NCI-H510A (cell line): ENCODE results near the gene TLL2.

Experiments used
- DNase-seq: peaks from one replicate; lab custom pipeline; 2025; lab: John Stamatoyannopoulos, UW

Gene TLL2

DNA sequence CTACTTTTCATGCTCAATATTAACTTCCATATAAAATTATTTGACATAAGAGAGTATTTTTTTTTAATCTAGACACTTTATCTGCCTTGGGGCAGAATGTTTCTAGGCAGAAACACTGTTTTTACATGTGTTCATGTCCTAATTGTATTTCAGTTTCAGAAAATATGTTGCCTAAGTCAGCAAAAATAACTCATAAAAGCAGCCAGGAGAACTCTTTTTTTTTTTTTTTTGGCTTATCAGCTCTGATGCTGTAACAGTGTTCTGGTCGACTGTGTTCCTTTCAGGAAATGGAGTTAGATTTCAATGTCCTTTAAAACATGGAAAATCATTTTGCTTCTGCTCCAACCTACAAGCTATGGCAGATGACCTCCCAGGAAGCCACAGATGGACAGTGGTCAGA lies 91.7 kb downstream of the TLL2 start:
- no peak for DNase-seq

DNA sequence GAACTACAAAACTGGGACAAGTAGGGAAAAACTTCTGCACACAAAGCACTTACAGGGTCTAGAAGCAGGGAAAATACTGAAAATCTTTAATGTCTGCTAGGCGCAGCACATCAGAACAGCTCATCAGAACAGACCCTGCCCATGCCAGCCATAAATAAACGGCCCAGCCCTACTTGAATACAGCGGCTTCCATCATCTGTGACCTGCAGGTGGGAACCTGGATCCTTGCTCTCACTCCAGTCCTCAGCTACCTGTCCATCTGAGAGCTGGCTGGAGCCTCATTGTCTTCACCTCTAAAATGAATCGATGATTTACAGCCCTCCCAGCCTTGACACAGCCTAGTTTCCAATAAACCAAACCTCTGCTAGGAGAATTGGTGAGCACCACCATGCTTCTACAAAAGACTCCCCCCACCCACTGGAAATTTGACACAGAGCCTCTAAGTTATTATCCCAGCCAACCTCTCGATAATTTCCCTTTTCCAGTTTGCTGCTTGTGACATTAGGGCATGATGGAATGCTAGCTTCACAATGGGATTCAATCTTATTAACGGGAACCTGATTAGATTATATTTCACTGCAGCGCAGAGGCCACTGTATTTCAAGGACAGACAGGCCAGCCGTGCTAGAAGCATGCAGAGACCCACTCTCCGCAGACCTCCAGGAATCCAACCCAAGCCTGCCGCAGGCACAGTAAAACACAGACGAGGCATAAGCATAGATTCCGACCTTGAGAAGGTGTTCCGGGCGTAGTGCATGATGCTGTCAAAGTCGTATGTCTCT lies 93.3 kb downstream of the TLL2 start:
- no peak for DNase-seq

DNA sequence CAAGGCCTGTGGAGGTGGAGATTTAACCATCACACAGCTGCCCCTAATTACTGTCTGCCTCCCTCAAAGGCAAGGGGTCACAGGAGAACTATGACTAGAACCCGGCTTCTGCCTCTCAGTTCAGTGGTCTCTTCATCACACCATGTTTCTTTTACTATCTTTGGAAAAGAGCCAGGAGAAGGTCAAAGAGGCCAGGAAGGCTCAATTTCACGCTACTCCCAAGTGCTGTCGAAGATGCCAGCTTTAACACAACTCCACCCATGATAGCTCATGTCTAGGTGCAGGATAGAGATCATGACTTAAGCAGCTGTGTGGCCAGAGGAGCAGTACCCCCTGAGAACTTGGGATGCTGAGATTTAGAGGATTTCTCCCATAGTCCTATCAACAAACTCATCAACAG lies 94.4 kb downstream of the TLL2 start:
- DNase-seq = no peak

DNA sequence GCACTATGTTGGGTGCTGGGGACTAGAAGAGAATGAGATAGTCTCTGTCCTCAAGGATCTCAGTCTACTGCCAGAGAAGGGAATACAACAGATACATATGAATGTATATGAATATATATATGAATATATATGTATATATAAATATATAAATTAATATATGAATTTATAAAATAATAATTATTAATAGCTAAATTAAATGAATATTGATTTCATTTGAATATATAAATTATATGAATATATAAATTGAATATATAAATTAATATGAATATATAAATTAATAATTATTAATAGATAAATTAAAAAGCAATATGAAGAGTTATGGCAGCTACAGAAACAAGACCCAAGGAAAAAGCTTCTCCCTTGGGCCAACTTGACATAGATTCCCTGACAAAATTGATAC lies 95.1 kb downstream of the TLL2 start:
- DNase-seq = no peak

GRCh38 chr10:96417441-96417840 lies 96.3 kb downstream of the TLL2 start:
- no peak for DNase-seq

DNA sequence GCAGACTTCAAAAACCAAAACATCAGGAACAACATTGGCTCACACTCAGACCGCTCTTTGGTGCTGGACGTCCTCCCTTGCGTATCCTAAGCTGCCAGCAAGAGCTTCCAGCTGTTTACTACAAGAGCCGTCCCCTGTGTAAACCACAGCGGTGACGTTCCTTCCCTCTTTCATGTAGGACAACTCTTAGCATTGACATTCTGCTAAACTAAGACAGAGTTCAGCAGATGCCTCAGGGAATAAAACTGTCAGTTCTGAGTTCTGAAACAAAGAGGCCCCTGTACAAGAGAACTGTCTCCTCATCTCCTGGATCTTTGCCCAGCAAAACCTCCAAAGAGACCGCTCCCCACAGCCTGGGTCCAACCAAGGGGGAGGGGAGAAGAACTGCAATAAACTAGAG lies 97.1 kb downstream of the TLL2 start:
- no peak for DNase-seq

GRCh38 chr10:96415891-96416554 lies 97.7 kb downstream of the TLL2 start:
- no peak for DNase-seq

DNA sequence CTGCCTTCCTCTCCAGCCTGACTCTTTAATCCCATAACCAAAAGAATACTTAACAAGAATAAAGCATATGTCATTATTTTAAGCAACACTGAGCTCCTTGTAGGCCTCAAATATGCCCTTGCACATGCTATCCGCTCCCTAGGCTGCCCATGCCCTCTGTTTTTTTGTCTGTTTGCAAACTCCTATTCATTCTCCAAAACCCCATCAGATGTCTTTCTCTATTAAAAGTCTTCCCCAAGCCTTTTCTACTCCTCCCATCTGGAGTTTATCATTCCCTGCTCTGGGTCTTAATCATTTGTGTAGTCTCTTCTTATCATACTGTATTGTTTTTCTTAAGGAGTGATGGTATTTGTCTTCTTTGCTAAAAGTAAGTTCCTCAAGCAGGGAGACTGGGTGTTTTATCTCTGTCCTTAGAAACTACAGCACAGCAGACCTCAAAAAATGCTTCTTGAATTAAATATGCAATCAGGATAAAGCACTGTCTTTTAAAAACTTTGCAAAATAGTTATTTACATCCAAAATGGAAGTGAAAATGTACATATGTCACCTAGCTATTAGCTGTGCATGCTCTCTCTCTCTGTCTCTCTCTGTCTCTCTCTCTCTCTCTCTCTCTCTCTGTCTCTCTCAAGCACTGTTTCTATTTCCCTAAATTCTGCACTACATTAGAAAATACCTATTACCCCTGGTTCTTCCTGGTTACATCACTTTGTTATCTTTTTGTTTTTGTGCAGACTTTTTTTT lies 98.4 kb downstream of the TLL2 start:
- DNase-seq = no peak

- no peak for DNase-seq
Observed at GRCh38 chr10:96414303-96414702, 99.4 kb downstream of the TLL2 start.

DNA sequence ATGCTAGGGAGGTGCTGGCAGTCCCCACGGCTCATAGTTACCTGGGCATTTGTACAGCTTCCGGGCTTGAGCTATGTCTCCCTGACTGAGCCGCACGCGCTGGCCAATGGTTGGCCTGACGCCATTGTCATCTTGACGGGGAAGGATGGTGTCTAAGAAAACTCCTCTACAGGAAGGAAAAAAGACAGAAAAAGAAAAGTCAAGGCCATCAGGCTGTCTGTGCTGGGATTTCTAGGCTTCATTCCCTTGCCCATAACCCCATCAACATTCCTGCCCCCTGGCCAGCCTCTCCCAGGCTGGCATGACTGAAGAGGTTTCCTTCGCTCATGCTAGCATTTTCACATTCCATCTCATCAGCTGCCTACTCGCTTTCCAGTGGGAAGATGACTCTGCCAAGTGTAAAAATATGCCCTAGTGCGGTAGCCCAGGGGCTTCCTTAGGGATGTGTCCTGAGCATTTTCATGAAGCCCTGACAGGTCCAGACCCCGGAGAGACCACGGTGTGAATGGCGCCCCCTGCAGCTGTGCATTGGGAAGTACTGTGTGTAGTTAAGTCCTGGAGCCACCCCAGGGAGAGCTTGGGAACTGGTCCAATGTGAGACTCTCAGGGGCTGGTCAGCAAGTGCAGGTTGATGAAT lies 100.5 kb downstream of the TLL2 start:
- no peak for DNase-seq

- no peak for DNase-seq
Observed at GRCh38 chr10:96411716-96412320, 101.9 kb downstream of the TLL2 start.

DNA sequence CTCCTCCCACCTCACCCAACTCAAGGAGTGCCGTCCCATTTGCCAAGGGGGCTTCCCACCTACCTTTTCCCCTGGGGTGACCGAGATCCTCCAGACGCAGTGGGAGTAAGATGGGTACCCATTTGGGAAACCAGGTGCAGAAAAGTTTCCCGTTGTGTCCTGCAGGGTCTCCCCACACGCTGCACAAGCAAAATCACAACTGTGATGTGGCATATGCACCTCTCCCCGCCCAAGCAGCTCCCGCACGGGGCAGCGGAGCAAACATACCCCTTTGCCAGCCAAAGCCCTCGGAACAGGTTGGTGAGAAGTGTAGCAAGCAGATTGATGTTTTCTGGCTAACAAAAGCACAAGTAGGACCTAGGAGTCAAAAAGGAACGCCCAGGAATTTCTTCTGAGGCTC lies 103.4 kb downstream of the TLL2 start:
- DNase-seq = no peak

GRCh38 chr10:96408201-96408600 lies 105.5 kb downstream of the TLL2 start:
- DNase-seq = no peak

GRCh38 chr10:96407560-96408069 lies 106.1 kb downstream of the TLL2 start:
- no peak for DNase-seq

GRCh38 chr10:96406091-96406490 lies 107.6 kb downstream of the TLL2 start:
- DNase-seq = no peak

DNA sequence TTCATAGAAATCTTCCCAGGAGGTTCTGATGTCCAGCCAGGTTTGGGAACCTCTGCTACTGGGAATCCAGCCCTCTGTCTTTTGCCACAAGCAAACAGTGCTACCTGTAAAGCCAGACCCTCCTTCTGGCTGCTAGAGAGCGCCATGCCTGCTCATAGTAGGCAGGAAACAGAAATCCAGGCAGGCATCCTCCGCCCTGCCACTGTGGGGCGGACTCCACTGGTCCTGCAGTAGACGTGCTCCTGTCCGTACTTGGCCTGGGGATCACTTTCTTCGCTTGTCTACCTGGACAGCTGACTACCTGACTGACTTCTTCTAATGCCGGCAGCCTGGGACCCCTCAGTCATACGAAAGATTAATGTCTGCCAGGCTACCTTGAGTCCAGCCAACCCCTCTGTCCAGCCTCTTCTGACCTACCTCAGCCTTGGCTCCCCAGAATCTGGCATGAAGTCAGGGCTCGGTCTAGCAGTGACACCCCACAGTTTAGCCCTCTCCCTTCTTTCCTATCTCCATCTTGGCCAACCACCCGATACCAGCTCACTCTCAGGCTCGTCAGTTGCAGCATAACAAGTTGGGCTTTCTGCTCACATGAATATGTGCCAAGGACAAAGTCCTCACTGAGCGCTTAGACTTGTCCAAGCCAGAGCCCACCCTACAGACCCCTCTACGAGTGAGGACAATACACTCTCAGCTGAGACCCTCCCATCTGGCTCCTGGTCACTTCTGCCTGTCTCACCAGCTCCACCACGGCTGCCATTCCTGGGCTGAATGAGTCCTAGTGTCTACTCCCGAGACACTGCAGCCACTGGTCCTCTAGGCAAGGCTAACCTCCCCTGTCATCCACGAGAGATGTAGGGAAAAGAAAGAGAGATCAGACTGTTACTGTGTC lies 111.1 kb downstream of the TLL2 start:
- DNase-seq = no peak

GRCh38 chr10:96401036-96401435 lies 112.7 kb downstream of the TLL2 start:
- no peak for DNase-seq

DNA sequence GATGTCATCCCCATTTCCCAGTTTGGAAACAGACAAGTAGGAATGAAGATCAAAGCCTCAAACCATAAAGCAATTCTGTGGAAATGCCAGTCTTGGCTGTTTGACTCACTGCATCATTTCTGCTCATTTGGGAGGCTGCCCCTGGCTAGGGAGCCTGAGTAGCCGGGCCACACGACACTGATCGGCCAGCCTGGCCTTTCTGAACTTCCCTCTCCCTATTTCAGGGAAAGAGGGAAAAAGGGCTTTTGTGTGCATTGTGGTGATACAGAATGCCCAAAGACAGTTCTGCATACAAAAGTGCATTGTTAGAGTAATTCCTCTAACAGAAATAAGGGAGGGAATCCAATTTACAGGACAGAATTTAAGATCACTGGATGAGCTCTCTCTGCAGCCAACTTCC lies 113.3 kb downstream of the TLL2 start:
- DNase-seq = no peak

DNA sequence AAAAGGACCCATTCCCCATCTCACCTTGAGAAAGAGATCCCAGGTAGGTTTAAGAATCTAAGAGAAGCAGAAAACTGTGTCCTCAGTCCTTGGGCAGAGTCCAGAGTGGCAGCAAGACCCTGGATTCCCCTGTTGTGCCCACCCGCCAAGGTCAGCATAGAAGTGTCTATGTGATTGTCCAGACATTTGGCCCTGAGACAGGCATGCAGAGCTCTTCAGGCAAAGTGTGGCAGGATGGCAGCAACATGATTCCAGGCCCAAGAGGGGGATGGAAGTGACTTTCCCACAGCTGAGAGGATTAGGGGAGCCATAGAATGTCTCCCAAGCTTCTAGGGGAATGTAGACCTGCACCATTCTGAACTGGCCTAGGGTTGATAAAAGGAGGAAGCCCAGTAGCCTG lies 115.8 kb downstream of the TLL2 start:
- DNase-seq = no peak

- no peak for DNase-seq
Observed at GRCh38 chr10:96395931-96396877, 117.5 kb downstream of the TLL2 start.
